HUES64 (cell line): ENCODE data around the gene GPC3.

Source experiments
- H3K27ac ChIP-seq: 2 replicates; pipeline ENCODE4 v1.7.0; 2013; ENCODE audit warnings: low read depth, low read length, inconsistent platforms
- H3K27me3 ChIP-seq: 2 replicates; pipeline ENCODE4 v1.6.1; 2013; ENCODE audit warnings: mild to moderate bottlenecking, low read length; ENCODE audit not compliant: insufficient read depth
- H3K36me3 ChIP-seq: 2 replicates; pipeline ENCODE4 v1.6.1; 2013; ENCODE audit warnings: mild to moderate bottlenecking, low read length; ENCODE audit not compliant: insufficient read depth
- H3K4me1 ChIP-seq: 2 replicates; pipeline ENCODE4 v1.6.1; 2013; ENCODE audit warnings: mild to moderate bottlenecking, low read length, moderate library complexity; ENCODE audit not compliant: insufficient read depth
- H3K4me3 ChIP-seq: 2 replicates; pipeline ENCODE4 v1.5.1; 2013; ENCODE audit warnings: mild to moderate bottlenecking, low read length, moderate library complexity
- H3K9ac ChIP-seq: 2 replicates; pipeline ENCODE4 v1.6.1; 2013; ENCODE audit warnings: mild to moderate bottlenecking, low read depth, low read length
- H3K9me3 ChIP-seq: 2 replicates; pipeline ENCODE4 v1.6.1; 2013; ENCODE audit warnings: low read depth, low read length; ENCODE audit not compliant: insufficient read depth
- WGBS: fragments of 150-250, 120-280 bp; methylation state at CpG from one replicate; pipeline ENCODE4 v1.1.7; 2013; ENCODE audit warnings: missing lambda C conversion rate; 5-methylcytosine and 5-hydroxymethylcytosine counted together

Gene GPC3

DNA sequence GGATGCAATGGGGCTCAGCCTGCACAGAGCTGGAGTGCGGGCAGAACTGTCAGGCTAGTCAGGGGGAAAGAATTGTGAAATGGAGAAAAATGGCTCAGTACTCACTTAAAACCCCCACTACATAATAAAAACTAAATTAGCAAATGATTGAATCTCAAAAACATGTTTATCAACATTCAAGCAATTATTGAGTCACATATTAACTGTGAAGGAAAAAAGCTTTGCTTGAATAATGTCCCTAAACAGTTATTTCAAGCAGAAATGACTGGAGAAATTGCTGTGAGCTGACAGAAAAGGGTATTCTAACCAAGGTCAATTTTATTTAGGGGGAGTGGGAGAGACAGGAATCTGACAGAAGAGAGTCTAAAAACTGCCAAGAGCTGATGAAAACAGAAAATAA is 37.4 kb downstream of the GPC3 start:
- Histone ChIP-seq H3K27me3 (no peaks in the 10 kb centered on the region), H3K4me3 (no peak overlapping the region), H3K4me1 (0 out of 2 replicates have a peak, but pooled peaks cover 5% of the 10 kb centered on the region), H3K9me3 (no peaks in the 10 kb centered on the region), H3K27ac (no peak overlapping the region), H3K9ac (no peak overlapping the region), H3K36me3 (peaks cover 36% of the 10 kb centered on the region; the same call in 1 of the 2 replicates)
- WGBS = no CpG with 5 or more reads among the region's 1 CpG

DNA sequence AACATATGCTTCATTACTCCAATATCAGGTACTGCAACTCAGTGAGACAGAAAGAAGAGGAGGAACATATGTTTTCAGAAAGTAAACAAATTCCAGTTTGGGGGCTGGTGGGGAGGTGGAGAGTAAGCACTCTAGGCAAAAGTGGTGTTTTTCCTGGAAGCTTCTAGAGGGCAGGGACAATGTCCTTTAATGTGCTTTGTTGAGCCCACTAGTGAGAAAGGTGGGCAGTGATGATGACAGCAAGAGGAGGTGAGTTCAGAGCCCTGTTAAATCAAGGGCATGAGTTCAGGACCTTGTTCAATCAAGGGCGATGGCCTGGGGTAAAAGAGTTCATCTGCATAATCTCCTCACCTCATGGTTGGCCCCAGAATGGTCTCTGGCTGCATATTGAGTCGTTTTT is 38.4 kb downstream of the GPC3 start:
- H3K4me3 ChIP-seq = no peak overlapping the region
- H3K9me3 ChIP-seq = no peaks in the 10 kb centered on the region
- no peak overlapping the region for H3K9ac ChIP-seq
- WGBS = 60% methylated on average over 2 of the region's 2 CpGs
- H3K27me3 ChIP-seq = no peaks in the 10 kb centered on the region
- H3K36me3 ChIP-seq = peaks cover 26% of the 10 kb centered on the region; the same call in 1 of the 2 replicates
- 0 out of 2 replicates have a peak, but pooled peaks cover 5% of the 10 kb centered on the region for H3K4me1 ChIP-seq
- no peak overlapping the region for H3K27ac ChIP-seq

DNA sequence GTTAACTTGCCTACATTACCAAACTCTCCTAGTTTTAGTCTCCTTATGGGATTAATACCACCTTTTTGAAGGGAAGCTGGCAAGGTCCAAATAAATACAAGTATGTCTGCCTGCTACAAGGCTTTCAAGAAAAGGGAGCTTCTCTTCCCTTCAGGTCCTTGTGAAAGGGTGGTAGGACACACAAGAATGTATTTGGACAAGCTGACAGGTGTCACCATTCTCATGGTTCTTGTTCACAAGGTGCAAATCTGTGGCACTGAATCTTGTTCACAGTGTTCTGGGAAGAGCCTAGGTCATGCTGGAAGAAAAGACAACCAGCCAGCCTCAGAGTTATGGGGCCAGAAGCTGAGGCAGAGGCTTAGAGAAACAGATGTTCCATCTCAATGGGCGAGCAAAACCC is 41.9 kb downstream of the GPC3 start:
- Histone ChIP-seq H3K27me3 (no peaks in the 10 kb centered on the region), H3K9me3 (no peaks in the 10 kb centered on the region), H3K4me1 (0 out of 2 replicates have a peak, but pooled peaks cover 5% of the 10 kb centered on the region), H3K4me3 (no peak overlapping the region), H3K9ac (no peak overlapping the region), H3K36me3 (peaks cover 9% of the 10 kb centered on the region; the same call in 1 of the 2 replicates), H3K27ac (no peak overlapping the region)
- 95% methylated on average over 1 of the region's 1 CpG for WGBS

DNA sequence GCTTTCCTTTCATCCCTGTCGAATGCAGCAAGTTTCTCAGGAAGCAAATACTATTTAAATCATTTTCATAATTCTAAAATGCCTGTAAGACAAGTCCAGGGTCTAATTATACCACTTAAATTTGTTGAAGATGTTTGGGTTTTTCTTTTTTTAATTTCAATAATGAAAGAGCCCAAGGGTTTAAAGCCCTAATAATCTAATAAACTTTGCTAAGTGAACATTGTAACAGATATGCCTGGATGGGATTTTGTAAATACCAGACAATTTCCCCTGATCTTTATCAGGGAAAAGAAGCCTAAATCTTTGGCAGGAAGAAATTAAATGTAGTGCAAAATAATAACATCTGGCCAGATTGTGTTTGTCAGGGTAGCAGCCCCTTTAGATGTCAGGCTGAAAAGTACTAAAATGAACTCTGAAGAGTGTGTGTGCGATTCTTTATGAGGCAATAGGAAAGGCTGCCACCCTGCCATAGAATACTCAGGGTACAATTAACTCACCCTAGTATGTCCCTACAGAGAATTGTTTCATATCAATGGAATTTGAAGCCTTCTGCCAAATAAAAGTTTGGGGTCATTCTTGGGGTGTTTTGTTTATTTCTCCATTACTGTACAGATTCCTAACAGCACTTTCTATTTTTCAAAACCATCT is 45.6 kb downstream of the GPC3 start:
- H3K9ac ChIP-seq = no peak overlapping the region
- H3K27ac ChIP-seq = no peak overlapping the region
- WGBS = 97% methylated on average over 2 of the region's 2 CpGs

DNA sequence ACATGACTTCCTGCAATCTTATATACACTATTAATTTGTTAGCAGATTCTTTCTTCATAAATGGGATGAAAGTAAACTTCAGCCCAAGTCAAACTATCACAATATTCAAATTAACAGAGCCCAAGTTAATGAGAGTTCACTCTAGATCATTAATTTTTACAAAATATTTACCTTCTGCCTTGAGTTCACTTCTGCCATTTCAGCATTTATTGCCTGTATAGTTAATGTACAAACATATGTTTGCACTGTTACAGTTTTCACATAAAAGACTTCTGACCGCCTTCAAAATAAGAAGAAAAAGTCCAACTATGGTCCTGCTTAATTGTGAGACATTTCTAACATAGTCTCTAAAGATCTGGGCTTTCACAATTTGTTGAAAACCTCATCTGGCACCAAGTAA is 46.9 kb downstream of the GPC3 start:
- no peaks in the 10 kb centered on the region for H3K27me3 ChIP-seq

More for the DNA sequence above, 45.6 kb downstream of the GPC3 start:
- Histone ChIP-seq H3K36me3 (peaks cover 7% of the 10 kb centered on the region; the same call in 1 of the 2 replicates), H3K27me3 (no peaks in the 10 kb centered on the region), H3K9me3 (no peaks in the 10 kb centered on the region), H3K4me3 (no peak overlapping the region), H3K4me1 (peaks cover 8% of the 10 kb centered on the region)

DNA sequence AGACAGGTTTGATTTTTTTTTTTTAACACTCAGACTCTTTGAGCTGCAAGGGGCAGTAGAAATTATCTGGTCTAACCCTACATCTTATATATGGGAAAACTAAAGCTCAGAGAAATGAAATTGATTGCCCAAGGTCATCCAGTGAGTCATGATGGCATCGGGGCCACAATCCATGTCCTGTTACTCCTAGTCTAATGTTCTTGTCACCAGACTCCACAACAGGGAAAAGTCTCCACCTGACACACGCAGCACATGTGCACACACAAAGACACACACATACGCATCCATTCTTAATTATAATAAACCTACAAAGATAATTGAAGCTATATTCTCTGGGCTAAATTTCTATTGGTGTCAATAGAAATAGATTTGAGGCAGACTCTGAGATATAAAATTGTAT is 48.4 kb downstream of the GPC3 start:
- Histone ChIP-seq H3K4me3 (no peak overlapping the region), H3K27me3 (no peaks in the 10 kb centered on the region), H3K27ac (no peak overlapping the region), H3K36me3 (no peaks in the 10 kb centered on the region), H3K9me3 (no peaks in the 10 kb centered on the region), H3K9ac (no peak overlapping the region), H3K4me1 (peaks cover 8% of the 10 kb centered on the region)
- WGBS = 87% methylated on average over 2 of the region's 3 CpGs

More for the DNA sequence above, 46.9 kb downstream of the GPC3 start:
- no peak overlapping the region for H3K27ac ChIP-seq
- no peak overlapping the region for H3K4me3 ChIP-seq
- peaks cover 3% of the 10 kb centered on the region; the same call in 1 of the 2 replicates for H3K36me3 ChIP-seq
- H3K9ac ChIP-seq = no peak overlapping the region
- WGBS = no CpG with 5 or more reads among the region's 1 CpG
- no peaks in the 10 kb centered on the region for H3K9me3 ChIP-seq
- H3K4me1 ChIP-seq = peaks cover 8% of the 10 kb centered on the region

DNA sequence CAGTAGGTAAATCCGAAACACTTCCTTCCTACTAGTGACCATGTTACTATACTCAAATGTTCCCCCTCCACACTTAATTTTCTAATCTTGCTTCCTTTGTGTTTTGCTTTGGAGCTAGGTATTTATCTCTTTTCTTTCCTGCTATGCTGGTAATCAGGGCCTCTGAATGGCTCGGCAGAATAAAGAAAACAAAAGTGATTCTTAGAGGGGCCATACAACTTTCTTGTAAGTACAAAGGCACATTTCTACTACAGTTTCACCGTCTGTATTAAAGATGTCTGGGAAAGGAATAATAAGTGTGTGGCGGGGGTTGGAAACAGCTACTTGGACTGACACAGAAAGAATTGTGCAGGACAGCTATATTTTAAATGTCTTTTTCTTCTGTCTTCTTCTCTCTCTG is 50.3 kb downstream of the GPC3 start:
- Histone ChIP-seq H3K36me3 (no peaks in the 10 kb centered on the region), H3K4me1 (peaks cover 8% of the 10 kb centered on the region), H3K9me3 (no peaks in the 10 kb centered on the region), H3K4me3 (no peak overlapping the region), H3K27ac (no peak overlapping the region), H3K9ac (no peak overlapping the region), H3K27me3 (no peaks in the 10 kb centered on the region)
- 82% methylated on average over 1 of the region's 4 CpGs for WGBS

DNA sequence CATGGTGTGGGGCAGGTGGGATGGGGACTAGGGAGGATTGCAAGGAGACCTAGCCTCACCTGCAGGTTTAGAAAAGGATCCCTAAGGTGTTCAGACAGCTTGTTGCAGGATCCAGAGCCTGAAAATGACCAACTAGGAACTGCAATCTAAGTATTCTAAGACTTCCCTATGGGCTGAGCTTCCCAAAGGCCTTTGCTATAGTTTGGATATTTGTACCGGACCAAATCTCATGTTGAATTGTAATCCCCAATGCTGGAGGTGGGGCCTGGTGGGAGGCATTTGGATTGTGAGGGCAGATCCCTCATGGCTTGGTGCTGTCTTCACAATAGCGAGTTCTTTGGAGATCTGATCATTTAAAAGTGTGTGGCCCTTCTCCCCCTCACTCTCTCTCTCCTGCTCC is 52.1 kb downstream of the GPC3 start:
- WGBS = 90% methylated on average over 2 of the region's 2 CpGs
- no peaks in the 10 kb centered on the region for H3K27me3 ChIP-seq
- H3K27ac ChIP-seq = no peak overlapping the region

DNA sequence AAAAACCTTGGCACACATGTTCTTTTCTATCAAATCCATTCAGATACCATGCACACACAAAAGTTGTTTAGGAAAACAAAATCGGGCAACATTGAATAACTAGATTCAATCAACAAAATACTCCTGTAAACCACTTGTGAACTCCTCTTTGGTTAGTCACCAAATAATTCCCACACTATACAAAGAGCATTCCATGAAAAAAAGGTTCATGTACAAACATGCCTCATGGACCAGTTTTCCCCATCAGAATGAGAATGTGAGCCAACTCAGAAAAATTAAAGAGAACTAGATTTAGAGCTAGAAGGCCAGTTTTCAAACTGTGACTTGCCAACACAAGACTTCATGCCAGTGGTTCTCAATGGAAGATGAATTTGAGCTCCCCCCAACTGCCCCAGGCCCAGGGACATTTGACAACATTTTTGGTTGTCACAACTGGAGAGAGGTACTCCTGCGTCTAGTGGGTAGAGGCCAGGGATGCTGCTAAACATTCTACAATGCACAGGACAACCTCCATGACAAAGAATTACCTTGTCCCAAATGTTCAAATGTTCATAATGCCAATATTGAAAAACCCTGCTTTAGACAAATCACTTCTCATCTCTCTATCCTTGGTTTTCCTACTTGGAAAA is 55.4 kb downstream of the GPC3 start:
- WGBS = 91% methylated on average over 2 of the region's 2 CpGs
- H3K9me3 ChIP-seq = no peaks in the 10 kb centered on the region
- H3K27me3 ChIP-seq = no peaks in the 10 kb centered on the region
- H3K4me1 ChIP-seq = peaks cover 17% of the 10 kb centered on the region
- no peaks in the 10 kb centered on the region for H3K36me3 ChIP-seq
- H3K4me3 ChIP-seq = no peak overlapping the region
- H3K27ac ChIP-seq = no peak overlapping the region
- H3K9ac ChIP-seq = no peak overlapping the region

More for the DNA sequence above, 52.1 kb downstream of the GPC3 start:
- no peak overlapping the region for H3K9ac ChIP-seq
- H3K4me1 ChIP-seq = peaks cover 8% of the 10 kb centered on the region
- H3K4me3 ChIP-seq = no peak overlapping the region
- H3K9me3 ChIP-seq = no peaks in the 10 kb centered on the region
- H3K36me3 ChIP-seq = no peaks in the 10 kb centered on the region

DNA sequence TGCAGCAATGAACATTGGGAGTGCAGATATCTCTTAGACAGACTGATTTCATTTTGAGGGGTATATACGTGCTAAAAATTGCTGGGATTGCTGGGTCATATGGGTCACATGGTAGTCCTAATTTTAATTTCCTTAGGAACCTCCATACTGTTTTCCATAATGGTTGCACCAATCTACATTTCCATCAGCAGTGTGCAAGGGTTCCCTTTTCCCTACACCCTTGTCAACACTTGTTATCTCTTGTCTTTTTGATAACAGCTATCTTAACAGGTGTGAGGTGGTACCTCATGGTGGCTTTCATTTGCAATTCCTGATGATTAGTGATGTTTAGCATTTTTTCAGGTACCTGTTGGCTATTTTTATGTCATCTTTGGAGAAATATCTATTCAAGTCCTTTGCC is 57.0 kb downstream of the GPC3 start:
- peaks cover 29% of the 10 kb centered on the region for H3K4me1 ChIP-seq

DNA sequence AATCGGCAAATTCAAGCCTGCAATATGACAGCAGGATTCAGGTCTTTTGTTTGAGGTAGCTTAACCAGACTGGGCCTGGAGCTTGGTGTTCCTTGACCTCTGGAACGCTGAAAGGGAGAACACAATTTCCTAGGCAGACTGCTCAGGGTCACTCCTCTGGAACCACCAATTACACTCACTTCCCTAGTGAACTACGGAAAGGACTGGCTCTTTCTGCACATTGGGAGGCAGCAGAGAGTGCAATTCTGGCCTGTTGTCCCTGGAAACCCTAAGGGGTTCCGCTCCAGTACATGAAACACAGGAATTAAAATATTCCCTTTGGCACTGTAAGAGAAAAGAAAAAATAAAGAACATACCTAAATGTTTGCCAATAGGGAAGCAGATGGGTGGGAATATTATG is 58.6 kb downstream of the GPC3 start:
- peak overlapping the region; percentile 35; the same call in 1 of the 2 replicates for H3K27ac ChIP-seq
- H3K4me3 ChIP-seq = no peak overlapping the region
- no peaks in the 10 kb centered on the region for H3K36me3 ChIP-seq
- H3K9ac ChIP-seq = no peak overlapping the region
- H3K9me3 ChIP-seq = no peaks in the 10 kb centered on the region
- H3K4me1 ChIP-seq = peaks cover 31% of the 10 kb centered on the region
- no peaks in the 10 kb centered on the region for H3K27me3 ChIP-seq
- 33% methylated on average over 4 of the region's 4 CpGs for WGBS

More for the DNA sequence above, 57.0 kb downstream of the GPC3 start:
- no peaks in the 10 kb centered on the region for H3K27me3 ChIP-seq
- H3K9ac ChIP-seq = no peak overlapping the region
- H3K9me3 ChIP-seq = no peaks in the 10 kb centered on the region
- H3K36me3 ChIP-seq = no peaks in the 10 kb centered on the region
- WGBS = 89% methylated on average over 1 of the region's 1 CpG
- H3K4me3 ChIP-seq = no peak overlapping the region
- no peak overlapping the region for H3K27ac ChIP-seq
